ENCODE measurements around the gene ANKH. TPM values are rescaled to one million over a fixed set of nuclear protein-coding genes. Genes with fewer than 3 reads are reported as not detected.

Gene ANKH
- total RNA-seq, 1 experiment from 2014 or later: 16.9 TPM

DNA sequence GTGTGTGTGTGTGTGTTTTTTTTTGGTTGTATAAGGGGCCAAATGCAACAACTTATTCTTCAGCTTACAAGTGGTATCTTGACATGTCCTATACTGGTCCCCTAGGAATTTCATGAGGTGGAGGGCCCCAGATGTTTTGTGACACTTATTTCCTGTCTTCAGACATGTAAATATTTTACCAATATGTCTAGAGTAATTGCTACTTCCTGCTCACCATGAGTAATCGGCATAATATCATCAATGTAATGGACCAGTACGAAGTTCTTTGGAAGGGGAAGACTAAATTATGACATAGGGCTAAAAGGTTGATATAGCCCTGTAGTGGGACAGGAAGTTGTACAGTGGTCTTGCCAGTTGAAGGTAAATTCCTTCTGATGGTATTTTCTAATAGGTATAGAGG is 210.7 kb downstream of the ANKH start (continued):
- TF ChIP-seq, protein P1, sequence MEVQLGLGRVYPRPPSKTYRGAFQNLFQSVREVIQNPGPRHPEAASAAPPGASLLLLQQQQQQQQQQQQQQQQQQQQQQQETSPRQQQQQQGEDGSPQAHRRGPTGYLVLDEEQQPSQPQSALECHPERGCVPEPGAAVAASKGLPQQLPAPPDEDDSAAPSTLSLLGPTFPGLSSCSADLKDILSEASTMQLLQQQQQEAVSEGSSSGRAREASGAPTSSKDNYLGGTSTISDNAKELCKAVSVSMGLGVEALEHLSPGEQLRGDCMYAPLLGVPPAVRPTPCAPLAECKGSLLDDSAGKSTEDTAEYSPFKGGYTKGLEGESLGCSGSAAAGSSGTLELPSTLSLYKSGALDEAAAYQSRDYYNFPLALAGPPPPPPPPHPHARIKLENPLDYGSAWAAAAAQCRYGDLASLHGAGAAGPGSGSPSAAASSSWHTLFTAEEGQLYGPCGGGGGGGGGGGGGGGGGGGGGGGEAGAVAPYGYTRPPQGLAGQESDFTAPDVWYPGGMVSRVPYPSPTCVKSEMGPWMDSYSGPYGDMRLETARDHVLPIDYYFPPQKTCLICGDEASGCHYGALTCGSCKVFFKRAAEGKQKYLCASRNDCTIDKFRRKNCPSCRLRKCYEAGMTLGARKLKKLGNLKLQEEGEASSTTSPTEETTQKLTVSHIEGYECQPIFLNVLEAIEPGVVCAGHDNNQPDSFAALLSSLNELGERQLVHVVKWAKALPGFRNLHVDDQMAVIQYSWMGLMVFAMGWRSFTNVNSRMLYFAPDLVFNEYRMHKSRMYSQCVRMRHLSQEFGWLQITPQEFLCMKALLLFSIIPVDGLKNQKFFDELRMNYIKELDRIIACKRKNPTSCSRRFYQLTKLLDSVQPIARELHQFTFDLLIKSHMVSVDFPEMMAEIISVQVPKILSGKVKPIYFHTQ (CRISPR knock-in tag; IDR thresholded peaks at IDR 0.05): no peak
- TF ChIP-seq ELF4 (CRISPR knock-in tag; IDR thresholded peaks at IDR 0.05; ENCODE audit: low read depth) (no peak), ZNF416 (CRISPR knock-in tag; IDR thresholded peaks at IDR 0.05) (no peak)

DNA sequence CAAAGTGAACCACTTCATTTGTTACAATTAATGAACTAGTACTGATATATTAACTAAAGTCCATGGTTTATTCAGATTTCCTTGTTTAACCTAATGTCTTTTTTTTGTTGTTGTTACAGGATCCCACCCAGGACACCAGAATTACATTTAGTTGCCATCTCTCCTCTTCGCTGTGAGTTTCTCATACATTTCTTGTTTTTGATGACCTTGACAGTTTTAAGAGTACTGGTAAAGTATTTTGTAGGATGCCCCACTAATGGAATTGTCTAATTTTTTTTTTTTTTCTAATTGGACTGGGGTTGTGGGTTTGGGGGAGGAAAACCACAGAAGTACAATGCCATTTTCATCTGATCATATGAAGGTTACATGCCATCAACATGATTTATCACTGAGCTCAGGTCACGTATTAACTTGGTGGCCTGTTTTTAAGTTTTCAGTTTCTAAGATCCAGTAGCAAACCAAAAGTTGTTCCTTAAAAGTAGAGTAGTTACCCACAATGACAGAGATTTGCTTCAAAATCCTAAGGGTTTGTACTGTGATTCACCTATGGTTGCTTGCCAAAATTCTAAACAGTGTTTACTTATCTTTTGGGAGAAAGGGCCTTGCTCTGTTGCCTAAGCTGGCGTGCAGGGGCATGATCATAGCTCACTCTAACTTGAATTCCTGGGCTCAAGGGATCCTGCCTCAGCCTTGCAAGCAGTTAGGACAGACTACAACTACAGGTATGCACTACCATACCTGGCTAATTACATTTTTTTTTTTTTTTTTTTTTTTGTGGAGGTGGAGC is 211.6 kb downstream of the ANKH start:
- no peak for TF ChIP-seq ZNF138 (CRISPR knock-in tag; conservative IDR thresholded peaks at IDR 0.05)
- TF ChIP-seq, protein P2, sequence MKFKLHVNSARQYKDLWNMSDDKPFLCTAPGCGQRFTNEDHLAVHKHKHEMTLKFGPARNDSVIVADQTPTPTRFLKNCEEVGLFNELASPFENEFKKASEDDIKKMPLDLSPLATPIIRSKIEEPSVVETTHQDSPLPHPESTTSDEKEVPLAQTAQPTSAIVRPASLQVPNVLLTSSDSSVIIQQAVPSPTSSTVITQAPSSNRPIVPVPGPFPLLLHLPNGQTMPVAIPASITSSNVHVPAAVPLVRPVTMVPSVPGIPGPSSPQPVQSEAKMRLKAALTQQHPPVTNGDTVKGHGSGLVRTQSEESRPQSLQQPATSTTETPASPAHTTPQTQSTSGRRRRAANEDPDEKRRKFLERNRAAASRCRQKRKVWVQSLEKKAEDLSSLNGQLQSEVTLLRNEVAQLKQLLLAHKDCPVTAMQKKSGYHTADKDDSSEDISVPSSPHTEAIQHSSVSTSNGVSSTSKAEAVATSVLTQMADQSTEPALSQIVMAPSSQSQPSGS (CRISPR knock-in tag; IDR thresholded peaks at IDR 0.05; ENCODE audit: borderline replicate concordance, low read depth): no peak
- TF ChIP-seq ESRRA (CRISPR knock-in tag; IDR thresholded peaks at IDR 0.05; ENCODE audit: borderline replicate concordance): no peak
- no peak for TF ChIP-seq NR2C2 (CRISPR knock-in tag; IDR thresholded peaks at IDR 0.05)
- TF ChIP-seq FOXP1 (CRISPR knock-in tag; IDR thresholded peaks at IDR 0.05; ENCODE audit: borderline replicate concordance): no peak
- TF ChIP-seq KAT7 (CRISPR knock-in tag; IDR thresholded peaks at IDR 0.05; ENCODE audit: borderline replicate concordance): no peak
- TF ChIP-seq, protein P3, sequence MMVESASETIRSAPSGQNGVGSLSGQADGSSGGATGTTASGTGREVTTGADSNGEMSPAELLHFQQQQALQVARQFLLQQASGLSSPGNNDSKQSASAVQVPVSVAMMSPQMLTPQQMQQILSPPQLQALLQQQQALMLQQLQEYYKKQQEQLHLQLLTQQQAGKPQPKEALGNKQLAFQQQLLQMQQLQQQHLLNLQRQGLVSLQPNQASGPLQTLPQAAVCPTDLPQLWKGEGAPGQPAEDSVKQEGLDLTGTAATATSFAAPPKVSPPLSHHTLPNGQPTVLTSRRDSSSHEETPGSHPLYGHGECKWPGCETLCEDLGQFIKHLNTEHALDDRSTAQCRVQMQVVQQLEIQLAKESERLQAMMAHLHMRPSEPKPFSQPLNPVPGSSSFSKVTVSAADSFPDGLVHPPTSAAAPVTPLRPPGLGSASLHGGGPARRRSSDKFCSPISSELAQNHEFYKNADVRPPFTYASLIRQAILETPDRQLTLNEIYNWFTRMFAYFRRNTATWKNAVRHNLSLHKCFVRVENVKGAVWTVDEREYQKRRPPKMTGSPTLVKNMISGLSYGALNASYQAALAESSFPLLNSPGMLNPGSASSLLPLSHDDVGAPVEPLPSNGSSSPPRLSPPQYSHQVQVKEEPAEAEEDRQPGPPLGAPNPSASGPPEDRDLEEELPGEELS (CRISPR knock-in tag; IDR thresholded peaks at IDR 0.05): no peak
- TF ChIP-seq ZNF263 (CRISPR knock-in tag; IDR thresholded peaks at IDR 0.05; ENCODE audit: low read depth): no peak
- ChIA-PET POLR2A (no interaction called here), CTCF (interaction anchor here (1.5 to 1.6 kb wide), 2 partner anchors 11 to 13 kb away, joined by 3 to 5 read pairs; no protein-coding TSS in a partner anchor)
- DNase-seq (ENCODE audit: low spot score) (no peak), ATAC-seq (no peak)
- Mint-ChIP-seq H3K27ac (no peak overlapping the region), H3K27me3 (ENCODE audit: low read depth) (peaks cover 27% of the 10 kb centered on the region), H3K36me3 (no peaks in the 10 kb centered on the region), H3K4me1 (peaks cover 6% of the 10 kb centered on the region), H3K4me3 (no peak overlapping the region), H3K9me3 (0 out of 2 replicates have a peak, but pooled peaks cover 3% of the 10 kb centered on the region)

DNA sequence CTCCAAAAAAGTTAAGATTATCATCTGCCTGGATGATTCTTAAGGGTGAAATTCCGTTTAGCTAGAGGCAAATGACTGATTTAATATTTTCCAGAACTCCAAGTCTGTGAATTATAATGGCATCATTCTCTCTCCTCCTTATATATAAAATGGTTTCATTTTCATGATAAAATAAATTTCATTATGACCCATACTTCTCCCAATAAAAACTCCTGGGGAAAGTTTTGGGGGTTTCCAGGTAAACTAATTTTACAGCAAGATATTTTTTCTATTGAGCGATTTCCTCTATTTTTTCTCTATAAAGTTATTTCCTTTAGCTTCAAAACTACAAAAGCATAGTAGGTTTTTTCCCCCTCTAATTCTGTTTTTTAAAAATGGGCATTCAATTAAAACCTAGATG is 214.7 kb downstream of the ANKH start:
- Mint-ChIP-seq H3K9me3 (0 out of 2 replicates have a peak, but pooled peaks cover 3% of the 10 kb centered on the region), H3K36me3 (no peaks in the 10 kb centered on the region), H3K4me3 (no peak overlapping the region), H3K27ac (no peak overlapping the region), H3K27me3 (ENCODE audit: low read depth) (peaks cover 3% of the 10 kb centered on the region; the same call in 1 of the 2 replicates), H3K4me1 (no peaks in the 10 kb centered on the region)
- CTCF ChIA-PET: interaction anchor here (1.7 kb wide), 1 partner anchor 8 kb away, joined by 11 read pairs; no protein-coding TSS in a partner anchor
- TF ChIP-seq, protein P4, sequence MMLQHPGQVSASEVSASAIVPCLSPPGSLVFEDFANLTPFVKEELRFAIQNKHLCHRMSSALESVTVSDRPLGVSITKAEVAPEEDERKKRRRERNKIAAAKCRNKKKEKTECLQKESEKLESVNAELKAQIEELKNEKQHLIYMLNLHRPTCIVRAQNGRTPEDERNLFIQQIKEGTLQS (CRISPR knock-in tag; conservative IDR thresholded peaks at IDR 0.05): no peak
- TF ChIP-seq, protein P5, sequence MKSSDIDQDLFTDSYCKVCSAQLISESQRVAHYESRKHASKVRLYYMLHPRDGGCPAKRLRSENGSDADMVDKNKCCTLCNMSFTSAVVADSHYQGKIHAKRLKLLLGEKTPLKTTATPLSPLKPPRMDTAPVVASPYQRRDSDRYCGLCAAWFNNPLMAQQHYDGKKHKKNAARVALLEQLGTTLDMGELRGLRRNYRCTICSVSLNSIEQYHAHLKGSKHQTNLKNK (CRISPR knock-in tag; IDR thresholded peaks at IDR 0.05): no peak
- TF ChIP-seq ZNF416 (CRISPR knock-in tag; IDR thresholded peaks at IDR 0.05): no peak
- no peak for TF ChIP-seq ZNF396 (CRISPR knock-in tag; IDR thresholded peaks at IDR 0.05; ENCODE audit: borderline replicate concordance)
- TF ChIP-seq EMX1 (CRISPR knock-in tag; IDR thresholded peaks at IDR 0.05): no peak
- no peak for TF ChIP-seq ZNF138 (CRISPR knock-in tag; conservative IDR thresholded peaks at IDR 0.05)
- no peak for TF ChIP-seq ZNF219 (CRISPR knock-in tag; IDR thresholded peaks at IDR 0.05; ENCODE audit: borderline replicate concordance)
- TF ChIP-seq OVOL2 (CRISPR knock-in tag; IDR thresholded peaks at IDR 0.05; ENCODE audit: borderline replicate concordance): no peak
- TF ChIP-seq, protein P6, sequence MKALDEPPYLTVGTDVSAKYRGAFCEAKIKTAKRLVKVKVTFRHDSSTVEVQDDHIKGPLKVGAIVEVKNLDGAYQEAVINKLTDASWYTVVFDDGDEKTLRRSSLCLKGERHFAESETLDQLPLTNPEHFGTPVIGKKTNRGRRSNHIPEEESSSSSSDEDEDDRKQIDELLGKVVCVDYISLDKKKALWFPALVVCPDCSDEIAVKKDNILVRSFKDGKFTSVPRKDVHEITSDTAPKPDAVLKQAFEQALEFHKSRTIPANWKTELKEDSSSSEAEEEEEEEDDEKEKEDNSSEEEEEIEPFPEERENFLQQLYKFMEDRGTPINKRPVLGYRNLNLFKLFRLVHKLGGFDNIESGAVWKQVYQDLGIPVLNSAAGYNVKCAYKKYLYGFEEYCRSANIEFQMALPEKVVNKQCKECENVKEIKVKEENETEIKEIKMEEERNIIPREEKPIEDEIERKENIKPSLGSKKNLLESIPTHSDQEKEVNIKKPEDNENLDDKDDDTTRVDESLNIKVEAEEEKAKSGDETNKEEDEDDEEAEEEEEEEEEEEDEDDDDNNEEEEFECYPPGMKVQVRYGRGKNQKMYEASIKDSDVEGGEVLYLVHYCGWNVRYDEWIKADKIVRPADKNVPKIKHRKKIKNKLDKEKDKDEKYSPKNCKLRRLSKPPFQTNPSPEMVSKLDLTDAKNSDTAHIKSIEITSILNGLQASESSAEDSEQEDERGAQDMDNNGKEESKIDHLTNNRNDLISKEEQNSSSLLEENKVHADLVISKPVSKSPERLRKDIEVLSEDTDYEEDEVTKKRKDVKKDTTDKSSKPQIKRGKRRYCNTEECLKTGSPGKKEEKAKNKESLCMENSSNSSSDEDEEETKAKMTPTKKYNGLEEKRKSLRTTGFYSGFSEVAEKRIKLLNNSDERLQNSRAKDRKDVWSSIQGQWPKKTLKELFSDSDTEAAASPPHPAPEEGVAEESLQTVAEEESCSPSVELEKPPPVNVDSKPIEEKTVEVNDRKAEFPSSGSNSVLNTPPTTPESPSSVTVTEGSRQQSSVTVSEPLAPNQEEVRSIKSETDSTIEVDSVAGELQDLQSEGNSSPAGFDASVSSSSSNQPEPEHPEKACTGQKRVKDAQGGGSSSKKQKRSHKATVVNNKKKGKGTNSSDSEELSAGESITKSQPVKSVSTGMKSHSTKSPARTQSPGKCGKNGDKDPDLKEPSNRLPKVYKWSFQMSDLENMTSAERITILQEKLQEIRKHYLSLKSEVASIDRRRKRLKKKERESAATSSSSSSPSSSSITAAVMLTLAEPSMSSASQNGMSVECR (CRISPR knock-in tag; IDR thresholded peaks at IDR 0.05; ENCODE audit: borderline replicate concordance): no peak
- no peak for TF ChIP-seq JAZF1 (CRISPR knock-in tag; IDR thresholded peaks at IDR 0.05)
- POLR2A ChIA-PET: no interaction called here
- ATAC-seq: no peak
- no peak for DNase-seq (ENCODE audit: low spot score)
